Erythroblast (primary cell): ENCODE results near the gene NAIP.
"Not testable (repeated sequence)": the region's sequence is repeated elsewhere in the genome, so short reads cannot be mapped to it uniquely, and the experiment has no call there.

Source experiments
- GATA1 ChIP-seq: IDR thresholded peaks from 2 replicates; pipeline ENCODE4 v1.6.1; 2011; ENCODE audit warnings: low read depth, mild to moderate bottlenecking, control low read depth, low read length, moderate library complexity
- POLR2A ChIP-seq: IDR thresholded peaks from 2 replicates; pipeline ENCODE4 v1.6.1; 2011; ENCODE audit warnings: mild to moderate bottlenecking, low read length

DNA sequence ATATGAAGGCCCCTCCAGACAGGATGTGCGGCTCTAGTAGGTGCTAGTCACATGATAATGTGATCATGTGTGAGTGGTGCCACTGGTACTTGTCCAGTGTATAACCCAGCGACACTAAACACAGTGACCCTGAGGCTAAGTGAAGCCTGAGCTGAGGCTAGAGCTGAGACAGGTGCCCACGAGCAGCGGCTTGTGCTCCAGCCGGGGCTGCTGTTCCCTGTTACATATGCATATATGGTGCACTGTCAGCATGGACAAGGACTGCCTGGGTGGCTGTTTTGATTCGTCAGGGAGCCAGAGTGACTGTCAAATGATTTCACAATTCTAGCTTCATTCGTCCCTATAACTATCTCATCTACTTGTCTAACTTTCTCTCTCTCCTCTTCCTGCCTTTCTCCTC lies 18.2 kb downstream of the NAIP start:
- TF ChIP-seq POLR2A, GATA1: not testable (repeated sequence)
